SKM-1 (cell line): ENCODE measurements around the gene MEDAG.

Experiments
- DNase-seq: peaks from one replicate; lab custom pipeline; 2025; ENCODE audit not compliant: unreplicated experiment; lab: John Stamatoyannopoulos, UW

Gene MEDAG

DNA sequence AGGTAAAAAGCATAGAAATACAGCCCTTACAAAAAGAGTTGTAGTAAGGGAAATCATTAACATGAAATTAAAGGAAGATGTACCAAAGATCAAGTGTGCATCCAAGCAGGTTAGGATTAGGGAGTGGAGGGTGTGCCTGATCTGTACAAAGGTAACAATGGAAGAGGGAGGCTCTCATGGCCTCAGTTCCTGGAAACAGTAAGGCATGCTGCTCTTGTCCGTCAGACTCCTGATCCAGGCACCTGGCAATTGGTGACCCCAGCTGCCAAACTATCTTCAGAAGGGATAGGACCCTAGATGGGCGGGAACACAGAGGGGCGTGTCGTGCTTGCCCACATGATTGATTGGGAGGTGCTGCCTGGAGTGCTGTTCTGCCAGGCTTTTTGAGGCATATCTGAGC lies 30.9 kb downstream of the MEDAG start:
- no peak for DNase-seq

DNA sequence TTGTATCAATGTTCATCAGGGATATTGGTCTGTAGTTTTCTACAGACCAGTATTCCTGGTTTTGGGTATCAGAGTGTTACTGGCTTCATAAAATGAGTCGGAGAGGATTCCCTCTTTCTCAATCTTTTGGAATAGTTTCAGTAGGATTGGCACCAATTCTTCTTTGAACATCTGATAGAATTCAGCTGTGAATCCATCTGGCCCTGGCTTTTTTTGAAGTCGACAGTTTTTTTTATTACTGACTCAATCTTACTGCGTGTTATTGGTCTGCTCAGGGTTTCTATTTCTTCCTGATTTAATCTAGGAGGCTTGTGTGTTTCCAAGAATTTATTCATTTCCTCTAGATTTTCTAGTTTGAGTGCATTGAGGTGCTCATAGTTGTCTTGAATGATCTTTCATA lies 37.8 kb downstream of the MEDAG start:
- DNase-seq, result no peak

DNA sequence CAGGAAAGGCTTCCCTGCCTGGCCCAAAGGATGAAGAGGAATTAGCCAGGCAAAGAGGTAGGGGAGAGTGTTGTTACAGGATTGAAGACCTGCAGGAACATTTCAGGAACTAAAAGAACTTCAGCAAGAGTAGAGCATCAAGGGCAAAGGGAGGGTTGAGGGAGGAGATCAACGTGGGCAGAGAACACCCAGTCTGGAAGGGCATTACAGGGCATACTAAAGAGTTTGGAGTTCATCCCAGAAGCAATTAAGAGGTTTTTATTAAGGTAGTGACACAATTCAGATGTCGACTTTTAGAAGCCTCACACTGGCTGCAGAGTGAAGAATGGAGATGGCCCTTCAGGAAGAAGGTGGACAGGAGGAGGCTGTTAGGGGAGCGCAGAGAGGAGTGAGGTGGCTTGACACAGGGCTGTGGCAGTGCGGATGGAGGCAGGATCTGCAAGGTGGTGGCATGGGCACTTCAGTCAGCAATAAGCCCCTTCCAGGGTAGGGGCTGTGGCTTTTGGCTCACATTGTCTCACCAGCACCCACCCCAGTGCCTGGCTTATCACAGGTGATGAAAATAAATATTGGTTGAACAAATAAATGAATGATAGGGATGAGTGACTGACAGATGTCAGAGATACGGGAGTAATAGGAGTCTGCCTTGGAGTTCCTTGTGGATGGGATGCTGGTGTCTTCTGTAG lies 51.3 kb downstream of the MEDAG start:
- no peak for DNase-seq

DNA sequence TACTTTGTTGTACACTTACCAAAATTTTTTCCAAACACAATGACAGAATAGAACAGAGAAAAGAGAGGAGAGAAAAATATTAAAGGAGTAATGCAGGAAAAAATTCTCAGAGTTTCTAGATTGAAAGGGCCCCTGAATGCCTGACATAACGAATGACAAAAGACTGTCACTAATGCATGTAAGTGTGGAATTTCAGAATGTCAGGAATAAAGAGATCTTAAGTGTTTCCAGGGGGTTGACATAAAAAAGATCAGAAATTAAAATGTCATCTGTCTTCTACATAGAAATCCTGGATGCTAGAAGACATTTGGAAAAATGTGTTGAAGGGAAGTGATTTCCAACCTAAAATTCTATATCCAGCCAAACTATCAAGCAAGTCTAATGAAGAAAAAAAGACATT lies 53.6 kb downstream of the MEDAG start:
- DNase-seq, result no peak

DNA sequence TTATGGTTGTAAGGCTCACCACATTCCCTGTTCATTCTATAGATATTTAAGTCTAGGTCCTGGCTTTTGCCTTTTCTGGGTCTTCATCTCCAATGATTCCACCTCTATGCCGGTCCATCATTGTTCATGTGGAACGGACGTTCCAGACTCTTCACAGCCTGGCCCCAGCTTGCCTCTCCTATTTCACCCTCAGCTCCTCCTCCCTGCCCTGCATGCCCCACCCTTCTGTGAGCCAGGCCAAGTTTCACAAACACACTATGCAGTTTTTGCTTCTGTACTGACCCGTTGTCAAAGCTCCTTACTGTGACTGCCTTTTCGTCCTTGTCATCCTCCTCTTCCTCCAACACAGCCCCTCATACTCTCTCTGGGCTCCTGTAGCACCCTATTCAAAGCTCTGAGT lies 57.7 kb downstream of the MEDAG start:
- DNase-seq, result no peak

DNA sequence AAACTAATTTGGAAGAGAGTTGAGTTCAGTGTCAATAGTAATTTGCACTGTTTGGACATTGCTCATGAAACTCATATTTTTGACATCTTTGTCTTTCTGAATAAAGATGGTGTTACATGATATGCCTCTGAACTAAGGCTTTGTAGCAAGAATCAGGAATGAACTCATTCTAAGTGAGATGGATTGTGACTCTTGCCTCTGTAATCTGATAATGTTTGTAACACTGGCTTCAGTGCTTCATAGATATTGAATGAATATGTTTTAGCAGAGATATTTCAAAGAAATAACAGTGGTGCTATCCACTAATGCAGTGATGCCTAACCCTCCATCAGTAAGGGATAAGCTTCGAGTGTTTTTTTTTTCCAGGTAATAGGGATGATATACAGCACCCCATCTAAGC lies 59.3 kb downstream of the MEDAG start:
- no peak for DNase-seq

DNA sequence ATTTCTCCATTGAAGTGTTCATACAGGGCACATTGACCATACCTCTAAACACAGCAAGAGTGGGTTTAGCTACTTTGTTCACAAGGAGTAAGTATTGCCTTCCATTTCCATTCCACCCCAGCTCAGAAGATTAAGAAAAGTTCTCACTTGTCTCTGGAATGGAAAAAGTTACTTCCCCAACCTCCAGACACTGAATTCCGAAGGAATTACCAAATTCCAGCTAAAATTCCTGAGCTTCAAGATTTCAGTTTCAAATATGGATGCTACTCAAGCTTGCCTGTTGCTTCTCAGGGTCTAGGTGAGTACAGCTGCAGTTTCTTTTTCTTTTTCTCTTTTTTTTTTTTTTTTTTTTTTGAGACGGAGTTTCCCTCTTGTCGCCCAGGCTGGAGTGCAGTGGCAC lies 60.0 kb downstream of the MEDAG start:
- DNase-seq, result no peak

DNA sequence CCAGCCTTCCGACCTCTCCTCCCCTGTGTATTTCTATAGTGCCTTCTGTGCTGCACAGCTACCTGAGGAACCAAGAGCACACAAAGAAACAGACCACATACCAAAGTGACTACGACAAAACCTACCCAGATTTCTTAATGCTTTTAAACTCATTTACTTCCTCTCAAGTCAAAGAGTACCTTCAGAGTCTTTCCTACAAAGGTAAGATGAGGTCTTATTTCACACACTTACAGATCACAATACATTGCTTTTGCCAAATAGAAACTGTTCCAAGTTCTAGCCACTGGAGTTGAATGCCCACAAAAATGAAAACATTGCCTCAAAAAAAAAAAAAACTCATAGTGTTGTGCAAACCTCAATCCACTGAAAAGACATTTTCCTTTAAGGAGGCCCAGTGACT lies 62.8 kb downstream of the MEDAG start:
- DNase-seq, result no peak

DNA sequence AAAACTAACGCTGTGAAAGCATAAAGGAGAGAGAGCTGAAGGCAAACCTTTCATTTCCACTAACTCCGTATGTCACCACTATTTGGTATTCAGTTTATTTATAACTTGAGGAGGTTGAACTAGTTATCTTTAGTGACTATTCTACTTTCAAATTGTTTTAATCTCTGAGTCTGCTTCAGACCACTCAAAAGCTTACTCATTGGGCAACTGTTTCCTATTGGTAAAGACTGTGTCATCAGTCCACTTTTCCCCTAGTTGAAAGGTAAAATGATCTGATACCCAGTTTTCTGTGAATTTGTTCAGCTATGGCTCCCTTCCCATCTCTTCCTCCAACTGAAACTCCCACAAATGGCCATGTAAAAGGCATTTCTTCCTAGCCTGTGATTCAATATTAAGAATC lies 65.5 kb downstream of the MEDAG start:
- no peak for DNase-seq

DNA sequence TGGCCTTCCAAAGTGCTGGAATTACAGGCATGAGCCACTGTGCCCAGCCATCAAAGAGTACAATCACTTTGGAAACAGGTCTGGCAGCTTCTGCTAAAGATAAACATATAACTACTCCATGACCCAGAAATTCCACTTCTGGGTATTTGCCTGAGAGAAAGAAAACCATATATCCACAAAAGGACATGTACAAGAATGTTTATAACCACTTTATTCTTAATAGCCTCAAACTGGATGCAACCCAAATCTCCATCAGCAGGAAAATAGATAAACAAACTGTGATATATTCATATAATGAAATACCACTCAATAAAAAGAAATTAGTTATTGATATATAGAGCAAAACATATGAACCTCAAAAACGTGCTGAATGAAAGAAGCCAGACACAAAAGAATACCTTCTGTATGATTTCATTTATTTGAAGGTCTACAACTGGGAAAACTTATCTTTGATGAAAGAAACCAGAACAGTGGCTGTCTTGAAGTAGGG lies 66.9 kb downstream of the MEDAG start:
- DNase-seq, result no peak

DNA sequence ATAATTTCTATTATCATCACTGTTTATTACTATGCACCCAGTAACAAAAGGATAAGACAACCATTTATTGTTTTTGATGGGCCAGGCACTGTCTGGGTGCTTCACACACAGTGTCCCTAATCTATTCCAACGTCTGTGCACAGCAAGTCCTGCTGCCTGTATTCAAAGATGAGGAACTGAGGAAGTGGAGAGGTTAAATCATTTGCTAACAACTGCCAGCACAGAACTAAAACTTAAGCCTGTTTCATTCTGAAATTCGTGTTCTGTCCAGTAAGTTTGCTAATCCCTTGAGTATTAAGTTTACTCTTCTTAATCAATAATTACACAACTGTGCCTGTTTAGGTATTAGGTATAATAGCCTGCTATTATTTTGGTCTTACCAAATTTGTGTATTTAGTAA lies 68.3 kb downstream of the MEDAG start:
- no peak for DNase-seq
